GM06990 (cell line): ENCODE measurements around the gene SHFL.

ENCODE experiments used
- DNase-seq: peaks from one replicate; pipeline ENCODE4 v3.0.0-alpha.2; 2011; ENCODE audit not compliant: insufficient read length; ENCODE audit errors: extremely low read depth
- H3K27me3 ChIP-seq: replicated peaks from 2 replicates; pipeline ENCODE4 v1.6.0; 2011; ENCODE audit warnings: low read length; ENCODE audit not compliant: control insufficient read depth, insufficient read depth
- H3K36me3 ChIP-seq: 2 replicates; pipeline ENCODE4 v1.5.1; 2011; ENCODE audit warnings: low read length; ENCODE audit not compliant: control insufficient read depth, insufficient read depth
- H3K4me3 ChIP-seq: replicated peaks from 2 replicates; pipeline ENCODE4 v1.5.1; 2011; ENCODE audit warnings: low read depth, mild to moderate bottlenecking, control low read depth, low read length
- TF ChIP-seq, protein P1 (sequence below): IDR thresholded peaks from 2 replicates; pipeline ENCODE4 v1.5.1; 2011; ENCODE audit warnings: low read length, control low read depth, mild to moderate bottlenecking, inconsistent platforms; ENCODE audit not compliant: insufficient read depth, poor library complexity, severe bottlenecking

SHFL gene

DNA sequence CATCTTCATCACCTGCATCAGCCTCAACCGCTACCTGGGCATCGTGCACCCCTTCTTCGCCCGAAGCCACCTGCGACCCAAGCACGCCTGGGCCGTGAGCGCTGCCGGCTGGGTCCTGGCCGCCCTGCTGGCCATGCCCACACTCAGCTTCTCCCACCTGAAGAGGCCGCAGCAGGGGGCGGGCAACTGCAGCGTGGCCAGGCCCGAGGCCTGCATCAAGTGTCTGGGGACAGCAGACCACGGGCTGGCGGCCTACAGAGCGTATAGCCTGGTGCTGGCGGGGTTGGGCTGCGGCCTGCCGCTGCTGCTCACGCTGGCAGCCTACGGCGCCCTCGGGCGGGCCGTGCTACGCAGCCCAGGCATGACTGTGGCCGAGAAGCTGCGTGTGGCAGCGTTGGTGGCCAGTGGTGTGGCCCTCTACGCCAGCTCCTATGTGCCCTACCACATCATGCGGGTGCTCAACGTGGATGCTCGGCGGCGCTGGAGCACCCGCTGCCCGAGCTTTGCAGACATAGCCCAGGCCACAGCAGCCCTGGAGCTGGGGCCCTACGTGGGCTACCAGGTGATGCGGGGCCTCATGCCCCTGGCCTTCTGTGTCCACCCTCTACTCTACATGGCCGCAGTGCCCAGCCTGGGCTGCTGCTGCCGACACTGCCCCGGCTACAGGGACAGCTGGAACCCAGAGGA is 28.0 kb downstream of the SHFL start:
- Histone ChIP-seq H3K4me3 (no peak overlapping the region), H3K27me3 (no peaks in the 10 kb centered on the region), H3K36me3 (peaks cover 59% of the 10 kb centered on the region)
- DNase-seq, result peak; percentile 67
- TF ChIP-seq, protein P1, sequence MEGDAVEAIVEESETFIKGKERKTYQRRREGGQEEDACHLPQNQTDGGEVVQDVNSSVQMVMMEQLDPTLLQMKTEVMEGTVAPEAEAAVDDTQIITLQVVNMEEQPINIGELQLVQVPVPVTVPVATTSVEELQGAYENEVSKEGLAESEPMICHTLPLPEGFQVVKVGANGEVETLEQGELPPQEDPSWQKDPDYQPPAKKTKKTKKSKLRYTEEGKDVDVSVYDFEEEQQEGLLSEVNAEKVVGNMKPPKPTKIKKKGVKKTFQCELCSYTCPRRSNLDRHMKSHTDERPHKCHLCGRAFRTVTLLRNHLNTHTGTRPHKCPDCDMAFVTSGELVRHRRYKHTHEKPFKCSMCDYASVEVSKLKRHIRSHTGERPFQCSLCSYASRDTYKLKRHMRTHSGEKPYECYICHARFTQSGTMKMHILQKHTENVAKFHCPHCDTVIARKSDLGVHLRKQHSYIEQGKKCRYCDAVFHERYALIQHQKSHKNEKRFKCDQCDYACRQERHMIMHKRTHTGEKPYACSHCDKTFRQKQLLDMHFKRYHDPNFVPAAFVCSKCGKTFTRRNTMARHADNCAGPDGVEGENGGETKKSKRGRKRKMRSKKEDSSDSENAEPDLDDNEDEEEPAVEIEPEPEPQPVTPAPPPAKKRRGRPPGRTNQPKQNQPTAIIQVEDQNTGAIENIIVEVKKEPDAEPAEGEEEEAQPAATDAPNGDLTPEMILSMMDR, result no peak

GRCh38 chr19:10114651-10115391 is 28.7 kb downstream of the SHFL start:
- TF ChIP-seq, protein P1, result no peak
- Histone ChIP-seq H3K36me3 (peaks cover 52% of the 10 kb centered on the region), H3K4me3 (no peak overlapping the region), H3K27me3 (no peaks in the 10 kb centered on the region)
- DNase-seq, result peak; percentile 71

- TF ChIP-seq, protein P1, result no peak
- DNase-seq, result peak; percentile 69
- Histone ChIP-seq H3K36me3 (peaks cover 45% of the 10 kb centered on the region), H3K4me3 (no peak overlapping the region), H3K27me3 (no peaks in the 10 kb centered on the region)
Observed at GRCh38 chr19:10115392-10116084, 29.4 kb downstream of the SHFL start.

DNA sequence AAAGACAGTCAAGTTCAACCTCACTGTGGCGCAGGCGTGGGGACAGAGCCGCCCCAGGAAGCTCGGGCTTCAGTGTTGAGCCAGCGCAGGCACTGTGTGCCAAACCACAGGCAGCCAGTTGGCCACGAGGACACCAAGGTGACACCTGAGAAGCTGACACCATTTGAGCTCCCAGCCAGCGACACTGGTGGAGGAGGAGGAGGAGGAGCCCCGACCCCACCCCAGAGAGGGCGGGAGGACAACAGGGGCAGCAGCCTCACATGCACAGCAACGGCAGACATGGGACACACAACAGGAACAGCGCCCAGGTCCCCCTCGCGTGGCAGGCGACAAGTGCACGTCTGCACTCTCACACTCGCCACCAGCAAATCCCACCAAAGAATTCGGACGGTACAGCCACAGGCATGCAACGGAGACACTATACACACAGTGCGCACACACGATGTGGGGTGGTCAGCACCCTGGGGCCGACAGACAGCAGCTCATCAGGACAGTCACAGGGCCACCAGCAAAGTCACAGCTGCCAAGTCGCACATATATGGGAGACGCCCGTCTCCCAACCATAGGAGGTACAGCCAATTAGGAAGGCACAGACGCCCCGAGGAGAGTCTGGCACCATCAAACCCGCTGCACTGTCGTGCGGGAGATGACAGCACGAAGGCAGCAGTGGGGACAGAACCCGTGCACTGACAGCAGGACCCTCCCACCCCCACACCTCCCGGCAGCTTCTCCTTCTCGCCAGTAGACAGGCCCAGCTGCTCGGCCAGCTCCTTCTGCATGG is 30.2 kb downstream of the SHFL start:
- H3K27me3 ChIP-seq, result no peaks in the 10 kb centered on the region
- TF ChIP-seq, protein P1, result no peak
- H3K4me3 ChIP-seq, result no peak overlapping the region
- peak; percentile 62 for DNase-seq
- peaks cover 39% of the 10 kb centered on the region for H3K36me3 ChIP-seq

DNA sequence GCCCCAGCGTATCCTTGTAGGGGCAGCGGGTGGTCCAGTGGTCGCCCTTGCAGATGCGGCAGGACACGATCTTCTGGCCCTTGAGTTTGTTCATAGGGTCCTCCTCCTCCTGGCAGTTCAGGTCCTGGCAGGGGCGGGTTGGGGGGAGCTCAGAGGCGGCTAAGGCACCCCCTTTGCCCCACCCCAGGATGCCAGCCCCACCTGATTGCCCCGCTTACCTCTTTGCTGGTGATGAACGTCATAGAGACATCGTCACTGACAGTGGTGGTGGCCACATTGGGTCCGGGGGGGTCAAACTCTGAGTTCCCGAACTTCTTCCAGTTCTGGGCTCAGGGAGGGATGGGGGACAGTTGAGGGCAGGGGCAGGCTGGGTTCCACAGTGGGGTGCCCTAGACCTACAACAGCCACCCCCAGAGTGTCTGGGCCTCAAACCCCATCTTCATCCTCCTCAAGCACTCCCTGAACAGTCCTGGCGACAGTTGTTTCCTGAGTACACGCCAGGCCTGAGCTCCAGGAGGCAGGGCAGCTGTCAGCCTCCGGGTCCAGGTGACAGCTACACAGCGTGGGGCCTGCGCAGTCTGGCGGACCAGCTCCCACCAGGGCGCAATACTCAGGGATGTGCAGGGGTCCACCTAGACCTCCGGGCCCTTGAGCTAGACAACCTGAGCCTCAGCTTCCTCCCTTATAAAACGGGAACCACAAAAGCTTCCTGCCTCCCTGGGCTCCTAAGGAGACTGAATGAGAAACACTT is 30.9 kb downstream of the SHFL start:
- H3K27me3 ChIP-seq, result no peaks in the 10 kb centered on the region
- peaks cover 35% of the 10 kb centered on the region for H3K36me3 ChIP-seq
- H3K4me3 ChIP-seq, result no peak overlapping the region
- TF ChIP-seq, protein P1, result no peak
- DNase-seq, result no peak
